ENCODE results near the gene JMJD4.

JMJD4 gene

GRCh38 chr1:227733309-227733705 is 1.8 kb downstream of the JMJD4 start:
- DNase-seq (ENCODE audit: low spot score): no peak
- in situ Hi-C loops (cut with MboI; ENCODE audit: low pct_unique_long_range_greater_than_20kb, low sequenced_read_pairs, unreplicated experiment): no loop called here
- no peak for TF ChIP-seq CTCF (IDR thresholded peaks at IDR 0.05; ENCODE audit: extremely low read depth, insufficient read depth, missing control alignments)

- TF ChIP-seq CTCF (IDR thresholded peaks at IDR 0.05; ENCODE audit: extremely low read depth, insufficient read depth, missing control alignments): no peak
Observed at GRCh38 chr1:227732586-227733308, 2.4 kb downstream of the JMJD4 start.

GRCh38 chr1:227731696-227732585 is 3.2 kb downstream of the JMJD4 start:
- TF ChIP-seq CTCF (IDR thresholded peaks at IDR 0.05; ENCODE audit: extremely low read depth, insufficient read depth, missing control alignments): no peak
- DNase-seq (ENCODE audit: low spot score): no peak
- in situ Hi-C loops (cut with MboI; ENCODE audit: low pct_unique_long_range_greater_than_20kb, low sequenced_read_pairs, unreplicated experiment): no loop called here

More at GRCh38 chr1:227732586-227733308, 2.4 kb downstream of the JMJD4 start:
- DNase-seq (ENCODE audit: low spot score): no peak
- in situ Hi-C loops (cut with MboI; ENCODE audit: low pct_unique_long_range_greater_than_20kb, low sequenced_read_pairs, unreplicated experiment): no loop called here

GRCh38 chr1:227731241-227731677 is 3.8 kb downstream of the JMJD4 start:
- no peak for DNase-seq (ENCODE audit: low spot score)
- no peak for TF ChIP-seq CTCF (IDR thresholded peaks at IDR 0.05; ENCODE audit: extremely low read depth, insufficient read depth, missing control alignments)
- in situ Hi-C loops (cut with MboI; ENCODE audit: low pct_unique_long_range_greater_than_20kb, low sequenced_read_pairs, unreplicated experiment): no loop called here

GRCh38 chr1:227730630-227731151 is 4.4 kb downstream of the JMJD4 start:
- in situ Hi-C loops (cut with MboI; ENCODE audit: low pct_unique_long_range_greater_than_20kb, low sequenced_read_pairs, unreplicated experiment): no loop called here
- DNase-seq (ENCODE audit: low spot score): no peak
- TF ChIP-seq CTCF (IDR thresholded peaks at IDR 0.05; ENCODE audit: extremely low read depth, insufficient read depth, missing control alignments): no peak

GRCh38 chr1:227729881-227730629 is 5.0 kb downstream of the JMJD4 start:
- peak; percentile 76 for DNase-seq (ENCODE audit: low spot score)
- in situ Hi-C loops (cut with MboI; ENCODE audit: low pct_unique_long_range_greater_than_20kb, low sequenced_read_pairs, unreplicated experiment): no loop called here

More at GRCh38 chr1:227729881-227730629, 5.0 kb downstream of the JMJD4 start:
- TF ChIP-seq CTCF (IDR thresholded peaks at IDR 0.05; ENCODE audit: extremely low read depth, insufficient read depth, missing control alignments): peak; percentile 67

Measured in GM13977 (cell line).